ENCODE results near the gene CCDC197. TPM values are rescaled to one million over a fixed set of nuclear protein-coding genes. Genes with fewer than 3 reads are reported as not detected.

The CCDC197 gene
- total and polyA plus RNA-seq, 8 donors, result not detected

GRCh38 chr14:94040247-94040646 is 43.1 kb downstream of the CCDC197 start:
- 78 to 80% methylated on average over 5 of the region's 5 CpGs for WGBS, 2 donors
- no peak for DNase-seq

GRCh38 chr14:94040796-94041195 is 43.7 kb downstream of the CCDC197 start:
- Histone ChIP-seq H3K4me1 (no peaks in the 10 kb centered on the region), H3K27ac (no peak overlapping the region), H3K9me3 (no peaks in the 10 kb centered on the region), H3K36me3 (peaks cover 0 to 3% (median 0%) of the 10 kb centered on the region in 3 donors), H3K4me3 (no peak overlapping the region), H3K27me3 (no peaks in the 10 kb centered on the region)
- TF ChIP-seq, protein P1, sequence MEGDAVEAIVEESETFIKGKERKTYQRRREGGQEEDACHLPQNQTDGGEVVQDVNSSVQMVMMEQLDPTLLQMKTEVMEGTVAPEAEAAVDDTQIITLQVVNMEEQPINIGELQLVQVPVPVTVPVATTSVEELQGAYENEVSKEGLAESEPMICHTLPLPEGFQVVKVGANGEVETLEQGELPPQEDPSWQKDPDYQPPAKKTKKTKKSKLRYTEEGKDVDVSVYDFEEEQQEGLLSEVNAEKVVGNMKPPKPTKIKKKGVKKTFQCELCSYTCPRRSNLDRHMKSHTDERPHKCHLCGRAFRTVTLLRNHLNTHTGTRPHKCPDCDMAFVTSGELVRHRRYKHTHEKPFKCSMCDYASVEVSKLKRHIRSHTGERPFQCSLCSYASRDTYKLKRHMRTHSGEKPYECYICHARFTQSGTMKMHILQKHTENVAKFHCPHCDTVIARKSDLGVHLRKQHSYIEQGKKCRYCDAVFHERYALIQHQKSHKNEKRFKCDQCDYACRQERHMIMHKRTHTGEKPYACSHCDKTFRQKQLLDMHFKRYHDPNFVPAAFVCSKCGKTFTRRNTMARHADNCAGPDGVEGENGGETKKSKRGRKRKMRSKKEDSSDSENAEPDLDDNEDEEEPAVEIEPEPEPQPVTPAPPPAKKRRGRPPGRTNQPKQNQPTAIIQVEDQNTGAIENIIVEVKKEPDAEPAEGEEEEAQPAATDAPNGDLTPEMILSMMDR (IDR thresholded peaks at IDR 0.05), result no peak
- DNase-seq (peak in 1 of 6 donors; percentile 69), FAIRE-seq (no peak), ATAC-seq (no peak)
- intact Hi-C loops (cut with DNase I), result no loop called here
- WGBS, 2 donors, result 77 to 78% methylated on average over 13 of the region's 13 CpGs

More at GRCh38 chr14:94040247-94040646, 43.1 kb downstream of the CCDC197 start:
- Histone ChIP-seq H3K4me3 (no peak overlapping the region), H3K27me3 (no peaks in the 10 kb centered on the region), H3K27ac (no peak overlapping the region), H3K4me1 (no peaks in the 10 kb centered on the region), H3K36me3 (no peaks in the 10 kb centered on the region), H3K9me3 (no peaks in the 10 kb centered on the region)
- ATAC-seq (no peak), FAIRE-seq (no peak)
- TF ChIP-seq, protein P1 (IDR thresholded peaks at IDR 0.05), result no peak
- intact Hi-C loops (cut with DNase I), result no loop called here

GRCh38 chr14:94041551-94042346 is 44.6 kb downstream of the CCDC197 start:
- Histone ChIP-seq H3K36me3 (peaks cover 0 to 12% (median 1%) of the 10 kb centered on the region in 3 donors), H3K4me1 (no peaks in the 10 kb centered on the region), H3K27ac (no peak overlapping the region), H3K27me3 (no peaks in the 10 kb centered on the region), H3K9me3 (no peaks in the 10 kb centered on the region), H3K4me3 (no peak overlapping the region)
- 71 to 78% methylated on average over 18 of the region's 18 CpGs for WGBS, 2 donors
- DNase-seq (no peak), ATAC-seq (peak in 3 of 4 donors; percentile 28 to 66 (median 56)), FAIRE-seq (no peak)
- intact Hi-C loops (cut with DNase I), result no loop called here
- TF ChIP-seq, protein P1 (IDR thresholded peaks at IDR 0.05), result no peak

DNA sequence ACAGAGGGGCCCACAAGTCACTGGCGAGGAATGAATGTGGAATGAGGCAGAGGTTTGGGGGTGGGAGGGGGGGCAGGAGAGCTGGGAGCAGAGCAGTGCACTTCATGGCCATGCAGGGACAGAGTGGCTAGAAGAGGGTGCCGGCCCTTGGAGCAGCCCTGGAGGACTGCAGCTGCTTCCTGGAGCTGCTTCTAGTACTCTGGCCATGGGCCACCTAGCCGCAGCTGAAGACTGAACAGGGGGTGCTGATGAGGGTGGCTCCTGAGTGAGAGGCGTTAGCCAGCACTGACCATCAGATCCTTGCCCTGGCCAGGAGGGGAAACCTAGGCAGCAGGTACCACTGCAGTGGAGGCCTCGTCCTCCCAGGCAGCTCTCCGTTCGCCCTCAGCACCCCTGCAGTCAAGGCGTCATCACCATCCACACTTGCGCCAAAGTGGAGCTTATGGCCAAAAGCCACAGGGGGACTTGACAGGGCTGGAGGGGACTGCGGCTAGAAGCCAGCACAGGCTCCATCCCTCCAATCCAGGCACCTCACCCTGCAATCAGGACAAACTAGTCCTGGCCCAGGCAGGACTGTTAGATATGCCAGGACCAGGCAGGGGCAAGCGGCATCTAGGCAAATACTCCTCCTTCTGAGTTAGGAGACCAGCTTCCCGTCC is 45.5 kb downstream of the CCDC197 start:
- H3K4me3 ChIP-seq, result no peak overlapping the region
- ATAC-seq (peak in 1 of 4 donors; percentile 40), FAIRE-seq (no peak), DNase-seq (no peak)
- no peaks in the 10 kb centered on the region for H3K27me3 ChIP-seq
- intact Hi-C loops (cut with DNase I), result no loop called here
- no peaks in the 10 kb centered on the region for H3K4me1 ChIP-seq
- TF ChIP-seq, protein P1 (IDR thresholded peaks at IDR 0.05), result no peak
- H3K9me3 ChIP-seq, result no peaks in the 10 kb centered on the region
- 72 to 75% methylated on average over 12 of the region's 12 CpGs for WGBS, 2 donors
- H3K27ac ChIP-seq, result no peak overlapping the region
- peaks cover 0 to 21% (median 7%) of the 10 kb centered on the region in 3 donors for H3K36me3 ChIP-seq
